ENCODE data around the gene SNX4.

Gene SNX4

GRCh38 chr3:125480656-125481374 is 39.2 kb downstream of the SNX4 start:
- H4K91ac ChIP-seq (ENCODE audit: low read depth, low read length): no peak overlapping the region
- WGBS (ENCODE audit: extremely low coverage, insufficient coverage, insufficient read length): 100% methylated on average over 1 of the region's 2 CpGs
- H3K79me1 ChIP-seq (ENCODE audit: low read length): no peaks in the 10 kb centered on the region
- no peak overlapping the region for H2AFZ ChIP-seq (ENCODE audit: insufficient read depth, low read length, poor library complexity)
- no peak overlapping the region for H3K18ac ChIP-seq (ENCODE audit: low read length)
- no peaks in the 10 kb centered on the region for H3K79me2 ChIP-seq (ENCODE audit: control insufficient read depth, insufficient read depth, low read length, poor library complexity)
- no peak overlapping the region for H4K12ac ChIP-seq (ENCODE audit: low read depth, low read length)
- peaks cover 0 to 2% of the 10 kb centered on the region in 2 experiments for H3K4me1 ChIP-seq (ENCODE audit: control insufficient read depth in 1 of 2, insufficient read depth in 2 of 2, low read length in 2 of 2)
- peaks cover 5 to 9% of the 10 kb centered on the region in 2 experiments for H3K36me3 ChIP-seq (ENCODE audit: control insufficient read depth in 1 of 2, insufficient read depth in 2 of 2, low read length in 2 of 2)
- no peaks in the 10 kb centered on the region for H3K9me3 ChIP-seq (ENCODE audit: insufficient read depth, low read depth, low read length)
- H3K27ac ChIP-seq (ENCODE audit: low read depth, low read length): no peak overlapping the region
- no peak overlapping the region for H2AK5ac ChIP-seq (ENCODE audit: low read length)
- peak; percentile 4 to 74 for DNase-seq
- H2BK5ac ChIP-seq (ENCODE audit: low read depth, low read length, poor library complexity): no peak overlapping the region
- H3K4me3 ChIP-seq (ENCODE audit: low read depth, low read length): no peak overlapping the region
- H4K8ac ChIP-seq (ENCODE audit: low read depth, low read length): no peak overlapping the region
- no peak overlapping the region for H3K4me2 ChIP-seq (ENCODE audit: low read length)
- H3K9ac ChIP-seq (ENCODE audit: low read length): no peak overlapping the region
- no peak overlapping the region for H3K23ac ChIP-seq (ENCODE audit: low read length)
- no peak overlapping the region for H3K14ac ChIP-seq (ENCODE audit: low read length)
- H3K27me3 ChIP-seq (ENCODE audit: insufficient read depth, low read length): no peaks in the 10 kb centered on the region
- H2BK12ac ChIP-seq (ENCODE audit: low read length): no peak overlapping the region
- no peak overlapping the region for H3K4ac ChIP-seq (ENCODE audit: low read depth, low read length)
- H2BK120ac ChIP-seq (ENCODE audit: insufficient read depth, low read length, poor library complexity): no peak overlapping the region

GRCh38 chr3:125479091-125479490 is 40.9 kb downstream of the SNX4 start:
- no peak overlapping the region for H2AFZ ChIP-seq (ENCODE audit: insufficient read depth, low read length, poor library complexity)

GRCh38 chr3:125478326-125478725 is 41.7 kb downstream of the SNX4 start:
- no peak for DNase-seq
- no peak overlapping the region for H2BK12ac ChIP-seq (ENCODE audit: low read length)
- H3K27ac ChIP-seq (ENCODE audit: low read depth, low read length): no peak overlapping the region
- H3K27me3 ChIP-seq (ENCODE audit: insufficient read depth, low read length): no peaks in the 10 kb centered on the region
- H3K4me3 ChIP-seq (ENCODE audit: low read depth, low read length): no peak overlapping the region
- no CpG with 5 or more reads among the region's 2 CpGs for WGBS (ENCODE audit: extremely low coverage, insufficient coverage, insufficient read length)
- no peaks in the 10 kb centered on the region for H3K79me2 ChIP-seq (ENCODE audit: control insufficient read depth, insufficient read depth, low read length, poor library complexity)
- peaks cover 9 to 11% of the 10 kb centered on the region in 2 experiments for H3K36me3 ChIP-seq (ENCODE audit: control insufficient read depth in 1 of 2, insufficient read depth in 2 of 2, low read length in 2 of 2)
- H3K79me1 ChIP-seq (ENCODE audit: low read length): no peaks in the 10 kb centered on the region
- no peak overlapping the region for H4K91ac ChIP-seq (ENCODE audit: low read depth, low read length)
- H4K12ac ChIP-seq (ENCODE audit: low read depth, low read length): no peak overlapping the region
- H3K4me1 ChIP-seq (ENCODE audit: control insufficient read depth in 1 of 2, insufficient read depth in 2 of 2, low read length in 2 of 2): peaks cover 0 to 2% of the 10 kb centered on the region in 2 experiments
- no peak overlapping the region for H3K9ac ChIP-seq (ENCODE audit: low read length)
- H2BK120ac ChIP-seq (ENCODE audit: insufficient read depth, low read length, poor library complexity): no peak overlapping the region
- H3K9me3 ChIP-seq (ENCODE audit: insufficient read depth, low read depth, low read length): no peaks in the 10 kb centered on the region
- H3K4me2 ChIP-seq (ENCODE audit: low read length): no peak overlapping the region
- no peak overlapping the region for H3K14ac ChIP-seq (ENCODE audit: low read length)
- no peak overlapping the region for H3K23ac ChIP-seq (ENCODE audit: low read length)
- no peak overlapping the region for H3K18ac ChIP-seq (ENCODE audit: low read length)
- no peak overlapping the region for H3K4ac ChIP-seq (ENCODE audit: low read depth, low read length)
- no peak overlapping the region for H2BK5ac ChIP-seq (ENCODE audit: low read depth, low read length, poor library complexity)
- no peak overlapping the region for H2AFZ ChIP-seq (ENCODE audit: insufficient read depth, low read length, poor library complexity)
- H4K8ac ChIP-seq (ENCODE audit: low read depth, low read length): no peak overlapping the region
- H2AK5ac ChIP-seq (ENCODE audit: low read length): no peak overlapping the region

More at GRCh38 chr3:125479091-125479490, 40.9 kb downstream of the SNX4 start:
- no CpG with 5 or more reads among the region's 4 CpGs for WGBS (ENCODE audit: extremely low coverage, insufficient coverage, insufficient read length)
- Histone ChIP-seq H3K18ac (ENCODE audit: low read length) (no peak overlapping the region), H3K9ac (ENCODE audit: low read length) (no peak overlapping the region), H3K27me3 (ENCODE audit: insufficient read depth, low read length) (no peaks in the 10 kb centered on the region), H3K79me1 (ENCODE audit: low read length) (no peaks in the 10 kb centered on the region), H3K36me3 (ENCODE audit: control insufficient read depth in 1 of 2, insufficient read depth in 2 of 2, low read length in 2 of 2) (peaks cover 9 to 11% of the 10 kb centered on the region in 2 experiments), H2AK5ac (ENCODE audit: low read length) (no peak overlapping the region), H2BK12ac (ENCODE audit: low read length) (no peak overlapping the region), H2BK120ac (ENCODE audit: insufficient read depth, low read length, poor library complexity) (no peak overlapping the region), H4K12ac (ENCODE audit: low read depth, low read length) (no peak overlapping the region), H3K4me2 (ENCODE audit: low read length) (no peak overlapping the region), H3K4me1 (ENCODE audit: control insufficient read depth in 1 of 2, insufficient read depth in 2 of 2, low read length in 2 of 2) (peaks cover 0 to 2% of the 10 kb centered on the region in 2 experiments), H2BK5ac (ENCODE audit: low read depth, low read length, poor library complexity) (no peak overlapping the region), H3K4me3 (ENCODE audit: low read depth, low read length) (no peak overlapping the region), H3K4ac (ENCODE audit: low read depth, low read length) (no peak overlapping the region), H4K8ac (ENCODE audit: low read depth, low read length) (no peak overlapping the region), H3K23ac (ENCODE audit: low read length) (no peak overlapping the region), H3K27ac (ENCODE audit: low read depth, low read length) (no peak overlapping the region), H3K9me3 (ENCODE audit: insufficient read depth, low read depth, low read length) (no peaks in the 10 kb centered on the region), H3K79me2 (ENCODE audit: control insufficient read depth, insufficient read depth, low read length, poor library complexity) (no peaks in the 10 kb centered on the region), H4K91ac (ENCODE audit: low read depth, low read length) (no peak overlapping the region), H3K14ac (ENCODE audit: low read length) (no peak overlapping the region)
- DNase-seq: no peak

- H3K4ac ChIP-seq (ENCODE audit: low read depth, low read length): no peak overlapping the region
- no peak for DNase-seq
- peaks cover 0 to 2% of the 10 kb centered on the region in 2 experiments for H3K4me1 ChIP-seq (ENCODE audit: control insufficient read depth in 1 of 2, insufficient read depth in 2 of 2, low read length in 2 of 2)
- H3K9me3 ChIP-seq (ENCODE audit: insufficient read depth, low read depth, low read length): no peaks in the 10 kb centered on the region
- H3K36me3 ChIP-seq (ENCODE audit: control insufficient read depth in 1 of 2, insufficient read depth in 2 of 2, low read length in 2 of 2): peaks cover 11% of the 10 kb centered on the region in 2 experiments
- WGBS (ENCODE audit: extremely low coverage, insufficient coverage, insufficient read length): no CpG with 5 or more reads among the region's 1 CpG
- no peak overlapping the region for H4K12ac ChIP-seq (ENCODE audit: low read depth, low read length)
- no peak overlapping the region for H2AK5ac ChIP-seq (ENCODE audit: low read length)
- H4K91ac ChIP-seq (ENCODE audit: low read depth, low read length): no peak overlapping the region
- H4K8ac ChIP-seq (ENCODE audit: low read depth, low read length): no peak overlapping the region
- no peak overlapping the region for H2AFZ ChIP-seq (ENCODE audit: insufficient read depth, low read length, poor library complexity)
- no peak overlapping the region for H3K4me2 ChIP-seq (ENCODE audit: low read length)
- no peak overlapping the region for H3K18ac ChIP-seq (ENCODE audit: low read length)
- H3K79me1 ChIP-seq (ENCODE audit: low read length): no peaks in the 10 kb centered on the region
- no peak overlapping the region for H3K4me3 ChIP-seq (ENCODE audit: low read depth, low read length)
- no peaks in the 10 kb centered on the region for H3K79me2 ChIP-seq (ENCODE audit: control insufficient read depth, insufficient read depth, low read length, poor library complexity)
- no peak overlapping the region for H2BK120ac ChIP-seq (ENCODE audit: insufficient read depth, low read length, poor library complexity)
- no peak overlapping the region for H3K14ac ChIP-seq (ENCODE audit: low read length)
- no peaks in the 10 kb centered on the region for H3K27me3 ChIP-seq (ENCODE audit: insufficient read depth, low read length)
- no peak overlapping the region for H2BK5ac ChIP-seq (ENCODE audit: low read depth, low read length, poor library complexity)
- no peak overlapping the region for H3K23ac ChIP-seq (ENCODE audit: low read length)
- H2BK12ac ChIP-seq (ENCODE audit: low read length): no peak overlapping the region
- no peak overlapping the region for H3K9ac ChIP-seq (ENCODE audit: low read length)
- H3K27ac ChIP-seq (ENCODE audit: low read depth, low read length): no peak overlapping the region
These were observed 42.3 kb downstream of the SNX4 start for GRCh38 chr3:125477701-125478100.

Data from trophoblast cell (in vitro differentiated cells and primary cell).